Mesenchymal stem cell (in vitro differentiated cells and primary cell): ENCODE measurements around the gene KRIT1. TPM values are rescaled to one million over a fixed set of nuclear protein-coding genes. Genes with fewer than 3 reads are reported as not detected.

Experiments
- small RNA-seq: library from polyadenylated mRNA; stranded (forward); fragments of <200 nt; extraction: miRNeasy Mini kit (QIAGEN cat#:217004); gene quantifications from one replicate; pipeline ENCODE3, GENCODE V24; 2013; ENCODE audit warnings: low read depth

The KRIT1 gene

Small RNA genes lying within 50 kb of the gene (small RNA-seq; reads per million reads assigned to genes)
- 1.4 reads per million for gene MIR1285-1
- gene RF00019, result not detected
